ENCODE measurements around the gene ARHGAP24.

GRCh38 chr4:86031927-86032326, 557.0 kb downstream of the ARHGAP24 start:
- TF ChIP-seq CTCF (IDR thresholded peaks at IDR 0.05) (no peak), POLR2AphosphoS5 (IDR thresholded peaks at IDR 0.05) (no peak)
